WTC11 (cell line): ENCODE measurements around the gene POLR2M. TPM values are rescaled to one million over a fixed set of nuclear protein-coding genes. Genes with fewer than 3 reads are reported as not detected.
A peak's percentile ranks its signal among the peaks of the same experiment; 100 is the strongest.

Source experiments
- ATAC-seq: fragments of 200-7000 bp; cut with Tn5 transposase; 2 replicates; pipeline ENCODE4 v1.10.0; 2021; ENCODE audit warnings: mild to moderate bottlenecking, moderate library complexity
- CTCF ChIA-PET: fragments of 300-600 bp; sonication (Branson Sonifier 250); formaldehyde crosslinking; loops from one replicate; lab custom pipeline; 2021; ENCODE audit warnings: antibody characterized with exemption; lab: Charles Lee
- POLR2A ChIA-PET: fragments of 350-600 bp; sonication (Branson Sonifier 250); formaldehyde crosslinking; loops from one replicate; lab custom pipeline; 2021; ENCODE audit warnings: antibody characterized with exemption; lab: Charles Lee
- DNase-seq: peaks from one replicate; pipeline ENCODE4 v3.0.0; 2021; ENCODE audit warnings: low spot score
- H3K27ac Mint-ChIP-seq: 2 replicates; pipeline ENCODE4 v1.8.0; 2021; ENCODE audit warnings: mixed read lengths
- H3K27me3 Mint-ChIP-seq: 2 replicates; pipeline ENCODE4 v1.8.0; 2021; ENCODE audit warnings: low read depth, mild to moderate bottlenecking, moderate library complexity, mixed read lengths
- H3K36me3 Mint-ChIP-seq: 2 replicates; pipeline ENCODE4 v1.8.0; 2021; ENCODE audit warnings: mixed read lengths
- H3K4me1 Mint-ChIP-seq: 2 replicates; pipeline ENCODE4 v1.8.0; 2022; ENCODE audit warnings: mixed read lengths
- H3K4me3 Mint-ChIP-seq: 2 replicates; pipeline ENCODE4 v1.8.0; 2021; ENCODE audit warnings: mild to moderate bottlenecking, moderate library complexity, mixed read lengths
- H3K9me3 Mint-ChIP-seq: 2 replicates; pipeline ENCODE4 v1.8.0; 2021; ENCODE audit warnings: mixed read lengths
- CBFB ChIP-seq: sonication (generic); formaldehyde crosslinking; IDR thresholded peaks from 2 replicates; pipeline ENCODE4 v1.8.1; 2022; ENCODE audit warnings: mild to moderate bottlenecking, low read depth, missing genetic modification reagents
- CREM ChIP-seq: sonication (generic); formaldehyde crosslinking; IDR thresholded peaks from 2 replicates; pipeline ENCODE4 v1.8.1; 2022; ENCODE audit warnings: mild to moderate bottlenecking, missing genetic modification reagents, moderate library complexity
- E2F4 ChIP-seq: sonication (generic); formaldehyde crosslinking; IDR thresholded peaks from 2 replicates; pipeline ENCODE4 v1.8.1; 2022; ENCODE audit warnings: low read depth, mild to moderate bottlenecking, moderate library complexity, missing genetic modification reagents, borderline replicate concordance
- IRF2 ChIP-seq: sonication (generic); formaldehyde crosslinking; IDR thresholded peaks from 2 replicates; pipeline ENCODE4 v1.8.0; 2022; ENCODE audit warnings: low read depth, missing genetic modification reagents, borderline replicate concordance
- JAZF1 ChIP-seq: fragments of 250-450 bp; sonication (Bioruptor Pico); IDR thresholded peaks from 2 replicates; pipeline ENCODE4 v1.9.0; 2021; ENCODE audit warnings: moderate library complexity, mild to moderate bottlenecking, inconsistent platforms
- MLX ChIP-seq: sonication (generic); formaldehyde crosslinking; IDR thresholded peaks from 2 replicates; pipeline ENCODE4 v1.8.1; 2023; ENCODE audit warnings: mild to moderate bottlenecking, missing genetic modification reagents, moderate library complexity
- MYBL2 ChIP-seq: sonication (generic); formaldehyde crosslinking; IDR thresholded peaks from 2 replicates; pipeline ENCODE4 v1.8.1; 2023; ENCODE audit warnings: mild to moderate bottlenecking, moderate library complexity, missing genetic modification reagents
- NFYB ChIP-seq: sonication (generic); formaldehyde crosslinking; conservative IDR thresholded peaks from 2 replicates; pipeline ENCODE4 v1.8.0; 2022; ENCODE audit warnings: low read depth, missing genetic modification reagents
- PRRX2 ChIP-seq: fragments of 250-450 bp; sonication (Bioruptor Pico); IDR thresholded peaks from 2 replicates; pipeline ENCODE4 v1.8.0; 2021; ENCODE audit warnings: mild to moderate bottlenecking
- TEAD1 ChIP-seq: sonication (generic); formaldehyde crosslinking; IDR thresholded peaks from 2 replicates; pipeline ENCODE4 v1.8.0; 2022; ENCODE audit warnings: mild to moderate bottlenecking, missing genetic modification reagents
- ZBTB21 ChIP-seq: sonication (generic); formaldehyde crosslinking; IDR thresholded peaks from 2 replicates; pipeline ENCODE4 v1.8.1; 2023; ENCODE audit warnings: mild to moderate bottlenecking, missing genetic modification reagents, borderline replicate concordance
- ZNF219 ChIP-seq: sonication (generic); formaldehyde crosslinking; IDR thresholded peaks from 2 replicates; pipeline ENCODE4 v1.8.0; 2023; ENCODE audit warnings: missing genetic modification reagents, mild to moderate bottlenecking, borderline replicate concordance
- ZNF281 ChIP-seq: sonication (generic); formaldehyde crosslinking; IDR thresholded peaks from 2 replicates; pipeline ENCODE4 v1.8.0; 2023; ENCODE audit warnings: mild to moderate bottlenecking, missing genetic modification reagents
- total RNA-seq: library from RNA; stranded (reverse); gene quantifications from 3 replicates; pipeline ENCODE4 v1.2.3, GENCODE V29; 2021
- TF ChIP-seq, protein P1 (sequence below): sonication (generic); formaldehyde crosslinking; IDR thresholded peaks from 2 replicates; pipeline ENCODE4 v1.8.0; 2022; ENCODE audit warnings: mild to moderate bottlenecking, missing genetic modification reagents
- TF ChIP-seq, protein P2 (sequence below): fragments of 250-450 bp; sonication (Bioruptor Pico); IDR thresholded peaks from 2 replicates; pipeline ENCODE4 v1.9.0; 2021; ENCODE audit warnings: mild to moderate bottlenecking
- TF ChIP-seq, protein P3 (sequence below): sonication (generic); formaldehyde crosslinking; IDR thresholded peaks from 2 replicates; pipeline ENCODE4 v1.8.0; 2022; ENCODE audit warnings: missing genetic modification reagents
- TF ChIP-seq, protein P4 (sequence below): sonication (generic); formaldehyde crosslinking; IDR thresholded peaks from 2 replicates; pipeline ENCODE4 v1.8.1; 2022; ENCODE audit warnings: mild to moderate bottlenecking, moderate library complexity, missing genetic modification reagents

POLR2M gene
- total RNA-seq, 1 experiment from 2014 or later = 84.4 TPM

DNA sequence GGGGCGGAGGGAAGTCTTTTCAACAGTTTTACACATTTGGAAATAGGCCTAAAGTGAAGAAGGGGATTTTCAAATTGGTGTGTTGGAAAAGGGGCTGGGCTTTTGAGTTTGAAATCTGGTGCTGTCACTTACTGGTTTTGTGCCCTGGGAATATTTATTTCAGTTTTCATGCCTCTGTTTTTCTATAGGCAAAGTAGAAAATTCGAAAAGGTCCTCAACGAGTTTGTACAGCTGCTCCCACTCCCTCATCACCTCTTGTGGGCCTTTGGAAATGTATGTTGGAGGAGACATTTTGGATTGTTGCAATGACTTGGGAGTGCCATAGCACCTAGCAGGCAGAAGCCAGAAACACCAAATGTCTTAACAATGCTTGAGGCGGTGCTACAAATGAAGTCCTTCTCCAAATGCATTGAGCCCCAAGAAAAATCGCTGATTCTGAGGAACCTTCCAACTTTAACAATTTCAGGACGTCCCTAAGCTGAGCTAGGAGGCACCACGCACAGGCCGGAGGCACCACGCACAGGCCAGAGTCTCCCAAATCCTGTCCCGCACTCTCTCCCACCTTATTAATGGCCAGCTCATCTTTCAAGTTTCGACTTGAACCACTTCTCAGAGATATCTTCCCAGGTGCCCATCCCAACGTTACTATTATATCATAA is 639 bp upstream of the POLR2M start (continued):
- TF ChIP-seq MYBL2 (CRISPR knock-in tag) (no peak), ZBTB21 (no peak), TEAD1 (CRISPR knock-in tag) (no peak)
- TF ChIP-seq, protein P1, sequence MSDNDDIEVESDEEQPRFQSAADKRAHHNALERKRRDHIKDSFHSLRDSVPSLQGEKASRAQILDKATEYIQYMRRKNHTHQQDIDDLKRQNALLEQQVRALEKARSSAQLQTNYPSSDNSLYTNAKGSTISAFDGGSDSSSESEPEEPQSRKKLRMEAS (CRISPR knock-in tag) = no peak
- TF ChIP-seq, protein P2, sequence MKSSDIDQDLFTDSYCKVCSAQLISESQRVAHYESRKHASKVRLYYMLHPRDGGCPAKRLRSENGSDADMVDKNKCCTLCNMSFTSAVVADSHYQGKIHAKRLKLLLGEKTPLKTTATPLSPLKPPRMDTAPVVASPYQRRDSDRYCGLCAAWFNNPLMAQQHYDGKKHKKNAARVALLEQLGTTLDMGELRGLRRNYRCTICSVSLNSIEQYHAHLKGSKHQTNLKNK (CRISPR knock-in tag) = no peak

DNA sequence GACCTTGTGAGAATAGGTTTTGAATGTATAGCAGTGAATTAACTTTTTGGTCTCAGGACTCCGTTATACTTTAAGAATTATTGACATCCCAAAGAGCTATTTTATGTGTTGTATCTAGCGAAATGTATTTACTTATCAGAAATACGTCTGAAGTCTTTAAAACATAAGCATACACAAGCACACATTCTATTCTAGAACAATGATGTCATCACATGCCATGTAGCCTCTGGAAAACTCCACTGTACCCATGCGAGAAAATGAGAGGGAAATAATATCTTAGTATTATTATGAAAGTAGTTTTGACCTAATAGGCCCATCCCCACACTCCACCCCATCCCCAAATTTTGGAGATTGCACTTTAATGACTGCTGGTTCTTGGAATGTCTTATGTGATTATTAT is 1.5 kb downstream of the POLR2M start:
- CTCF ChIA-PET = interaction anchor here (1.4 to 2.5 kb wide), 6 partner anchors 24 to 401 kb away, joined by 3 to 9 read pairs (median 8); no protein-coding TSS in a partner anchor
- peaks cover 39% of the 10 kb centered on the region for H3K36me3 Mint-ChIP-seq
- POLR2A ChIA-PET = interaction anchor here (1.8 kb wide), 1 partner anchor 24 kb away, joined by 4 read pairs; no protein-coding TSS in a partner anchor
- ATAC-seq (no peak), DNase-seq (no peak)
- H3K4me1 Mint-ChIP-seq = peaks cover 10% of the 10 kb centered on the region
- H3K4me3 Mint-ChIP-seq = peak overlapping the region; percentile 96
- peaks cover 29% of the 10 kb centered on the region for H3K27me3 Mint-ChIP-seq
- H3K27ac Mint-ChIP-seq = no peak overlapping the region
- H3K9me3 Mint-ChIP-seq = peaks cover 12% of the 10 kb centered on the region
- no peak for TF ChIP-seq PRRX2
- TF ChIP-seq JAZF1 (CRISPR knock-in tag) = no peak
- TF ChIP-seq ZNF281 (CRISPR knock-in tag) = no peak
- TF ChIP-seq CBFB (CRISPR knock-in tag) = no peak
- no peak for TF ChIP-seq MYBL2 (CRISPR knock-in tag)
- TF ChIP-seq NFYB (CRISPR knock-in tag) = no peak
- TF ChIP-seq, protein P3, sequence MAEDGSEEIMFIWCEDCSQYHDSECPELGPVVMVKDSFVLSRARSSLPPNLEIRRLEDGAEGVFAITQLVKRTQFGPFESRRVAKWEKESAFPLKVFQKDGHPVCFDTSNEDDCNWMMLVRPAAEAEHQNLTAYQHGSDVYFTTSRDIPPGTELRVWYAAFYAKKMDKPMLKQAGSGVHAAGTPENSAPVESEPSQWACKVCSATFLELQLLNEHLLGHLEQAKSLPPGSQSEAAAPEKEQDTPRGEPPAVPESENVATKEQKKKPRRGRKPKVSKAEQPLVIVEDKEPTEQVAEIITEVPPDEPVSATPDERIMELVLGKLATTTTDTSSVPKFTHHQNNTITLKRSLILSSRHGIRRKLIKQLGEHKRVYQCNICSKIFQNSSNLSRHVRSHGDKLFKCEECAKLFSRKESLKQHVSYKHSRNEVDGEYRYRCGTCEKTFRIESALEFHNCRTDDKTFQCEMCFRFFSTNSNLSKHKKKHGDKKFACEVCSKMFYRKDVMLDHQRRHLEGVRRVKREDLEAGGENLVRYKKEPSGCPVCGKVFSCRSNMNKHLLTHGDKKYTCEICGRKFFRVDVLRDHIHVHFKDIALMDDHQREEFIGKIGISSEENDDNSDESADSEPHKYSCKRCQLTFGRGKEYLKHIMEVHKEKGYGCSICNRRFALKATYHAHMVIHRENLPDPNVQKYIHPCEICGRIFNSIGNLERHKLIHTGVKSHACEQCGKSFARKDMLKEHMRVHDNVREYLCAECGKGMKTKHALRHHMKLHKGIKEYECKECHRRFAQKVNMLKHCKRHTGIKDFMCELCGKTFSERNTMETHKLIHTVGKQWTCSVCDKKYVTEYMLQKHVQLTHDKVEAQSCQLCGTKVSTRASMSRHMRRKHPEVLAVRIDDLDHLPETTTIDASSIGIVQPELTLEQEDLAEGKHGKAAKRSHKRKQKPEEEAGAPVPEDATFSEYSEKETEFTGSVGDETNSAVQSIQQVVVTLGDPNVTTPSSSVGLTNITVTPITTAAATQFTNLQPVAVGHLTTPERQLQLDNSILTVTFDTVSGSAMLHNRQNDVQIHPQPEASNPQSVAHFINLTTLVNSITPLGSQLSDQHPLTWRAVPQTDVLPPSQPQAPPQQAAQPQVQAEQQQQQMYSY (CRISPR knock-in tag) = no peak
- TF ChIP-seq, protein P4, sequence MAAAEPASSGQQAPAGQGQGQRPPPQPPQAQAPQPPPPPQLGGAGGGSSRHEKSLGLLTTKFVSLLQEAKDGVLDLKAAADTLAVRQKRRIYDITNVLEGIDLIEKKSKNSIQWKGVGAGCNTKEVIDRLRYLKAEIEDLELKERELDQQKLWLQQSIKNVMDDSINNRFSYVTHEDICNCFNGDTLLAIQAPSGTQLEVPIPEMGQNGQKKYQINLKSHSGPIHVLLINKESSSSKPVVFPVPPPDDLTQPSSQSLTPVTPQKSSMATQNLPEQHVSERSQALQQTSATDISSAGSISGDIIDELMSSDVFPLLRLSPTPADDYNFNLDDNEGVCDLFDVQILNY (CRISPR knock-in tag) = no peak
- no peak for TF ChIP-seq MLX (CRISPR knock-in tag)
- TF ChIP-seq ZNF219 (CRISPR knock-in tag) = no peak

DNA sequence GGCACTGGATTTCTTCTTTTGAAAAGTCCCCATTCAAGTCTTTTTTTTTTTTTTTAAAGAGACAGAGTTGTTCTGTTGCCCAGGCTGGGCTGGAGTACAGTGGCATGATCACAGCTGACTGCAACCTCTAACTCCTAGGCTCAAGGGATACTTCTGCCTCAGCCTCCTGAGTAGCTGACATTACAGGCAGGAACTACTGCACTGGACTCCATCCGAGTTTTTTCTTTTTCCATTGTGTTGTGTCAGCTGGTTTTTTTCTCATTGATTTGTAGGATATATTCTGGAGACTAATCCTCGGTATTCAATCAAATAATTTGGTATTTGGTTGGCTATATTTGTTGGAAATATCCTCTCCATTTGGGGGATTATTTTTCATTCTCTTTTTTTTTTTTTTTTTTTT is 11.8 kb downstream of the POLR2M start:
- Mint-ChIP-seq H3K27ac (no peak overlapping the region), H3K4me3 (no peak overlapping the region), H3K36me3 (peaks cover 43% of the 10 kb centered on the region), H3K9me3 (peaks cover 8% of the 10 kb centered on the region)
- POLR2A ChIA-PET = no interaction called here
- DNase-seq = no peak
- TF ChIP-seq, protein P3 (CRISPR knock-in tag) = no peak
- TF ChIP-seq IRF2 (CRISPR knock-in tag) (no peak), CREM (CRISPR knock-in tag) (no peak), E2F4 (no peak)
- TF ChIP-seq, all 79 proteins: peak for 0
- H3K4me1 Mint-ChIP-seq = no peaks in the 10 kb centered on the region
- CTCF ChIA-PET = interaction anchor here (0.7 to 1.3 kb wide), 4 partner anchors 14 to 378 kb away, joined by 3 to 5 read pairs (median 4); no protein-coding TSS in a partner anchor
- ATAC-seq = no peak
- H3K27me3 Mint-ChIP-seq = no peaks in the 10 kb centered on the region
